NCI-H345 (cell line): ENCODE measurements around the gene ZNF154.

Source experiments
- DNase-seq: peaks from one replicate; lab custom pipeline; 2025; lab: John Stamatoyannopoulos, UW

Gene ZNF154

GRCh38 chr19:57675881-57676280 is 33.1 kb downstream of the ZNF154 start:
- DNase-seq = no peak

GRCh38 chr19:57672466-57672865 is 36.5 kb downstream of the ZNF154 start:
- no peak for DNase-seq

- DNase-seq = no peak
These were observed 37.7 kb downstream of the ZNF154 start for GRCh38 chr19:57671124-57671895.

GRCh38 chr19:57668635-57669034 is 40.4 kb downstream of the ZNF154 start, which contains the start of gene ZSCAN4:
ZSCAN4 (plus strand) TSS chr19:57668935; CDS start chr19:57676146, 7,211 bp downstream.
- no peak for DNase-seq

GRCh38 chr19:57667228-57667627 is 41.8 kb downstream of the ZNF154 start:
- no peak for DNase-seq

- DNase-seq = no peak
These were observed 43.7 kb downstream of the ZNF154 start for GRCh38 chr19:57665261-57665806.

GRCh38 chr19:57664269-57665127 is 44.5 kb downstream of the ZNF154 start:
- DNase-seq = peak; percentile 15

GRCh38 chr19:57656346-57656745 is 52.7 kb downstream of the ZNF154 start:
- DNase-seq = no peak

- no peak for DNase-seq
These were observed 53.6 kb downstream of the ZNF154 start for GRCh38 chr19:57655443-57655842.

- no peak for DNase-seq
These were observed 55.3 kb downstream of the ZNF154 start for GRCh38 chr19:57653689-57654088.

GRCh38 chr19:57651654-57651996 is 57.4 kb downstream of the ZNF154 start:
- DNase-seq = no peak

GRCh38 chr19:57648331-57649003 is 60.5 kb downstream of the ZNF154 start:
- DNase-seq = peak; percentile 17
